GM18526 (cell line): ENCODE measurements around the gene PYDC1.

Experiments
- POLR2A ChIP-seq: IDR thresholded peaks from 3 replicates; pipeline ENCODE4 v1.6.1; 2011; ENCODE audit not compliant: insufficient read length; ENCODE audit errors: extremely low read depth

The PYDC1 gene

GRCh38 chr16:31177136-31177535 lies 39.8 kb downstream of the PYDC1 start:
- no peak for TF ChIP-seq POLR2A

- TF ChIP-seq POLR2A, result no peak
These were observed 48.1 kb downstream of the PYDC1 start for GRCh38 chr16:31168848-31169247.

- TF ChIP-seq POLR2A, result no peak
These were observed 49.6 kb downstream of the PYDC1 start for GRCh38 chr16:31167315-31167714.
